A549 (cell line): ENCODE results near the gene STRADA. TPM values are rescaled to one million over a fixed set of nuclear protein-coding genes. Genes with fewer than 3 reads are reported as not detected.

ENCODE experiments used
- ATAC-seq, 2 experiments: fragments of 200-7000 bp in 1 of 2; fragments of >200 bp in 1 of 2; cut with Nextera tagmentation in 1 of 2; cut with Tn5 transposase in 1 of 2; 3 replicates each; pipeline versions ENCODE4 v1.8.0 to v1.9.1; 2018 to 2020; ENCODE audit warnings: mild to moderate bottlenecking in 1 of 2, moderate library complexity in 1 of 2
- CTCF ChIA-PET: fragments of 300-600 bp; sonication (Branson Sonifier 250); formaldehyde crosslinking; extraction: SDS; loops from one replicate; lab custom pipeline; 2021; ENCODE audit warnings: antibody characterized with exemption, inconsistent platforms; lab: Yijun Ruan, JAX
- POLR2A ChIA-PET: fragments of 350-600 bp; formaldehyde crosslinking; extraction: SDS; loops from one replicate; lab custom pipeline; 2021; ENCODE audit warnings: antibody characterized with exemption, inconsistent platforms; lab: Yijun Ruan, JAX
- DNase-seq, 2 experiments: peaks; one replicate each; pipeline versions ENCODE4 v3.0.0 to v3.0.0-alpha.2; 2011 to 2016; ENCODE audit warnings: low read depth in 1 of 2, low spot score in 1 of 2
- FAIRE-seq: peaks from 2 replicates; lab custom pipeline; 2011; peaks lifted over from hg19 to GRCh38; lab: Jason Lieb, UNC
- H3K27ac ChIP-seq, 2 experiments: fragments of >200 bp; sonication (Bioruptor Twin); formaldehyde crosslinking; 3 replicates each; pipeline ENCODE4 v1.5.1; 2016 to 2017
- H3K4me1 ChIP-seq: fragments of >200 bp; sonication (Bioruptor Twin); formaldehyde crosslinking; 3 replicates; pipeline ENCODE4 v1.6.1; 2016
- H3K4me2 ChIP-seq: fragments of >200 bp; sonication (Bioruptor Twin); formaldehyde crosslinking; 3 replicates; pipeline ENCODE4 v1.6.1; 2016
- H3K4me3 ChIP-seq: fragments of >200 bp; sonication (Bioruptor Twin); formaldehyde crosslinking; 3 replicates; pipeline ENCODE4 v1.5.1; 2016
- H3K9me3 ChIP-seq: fragments of >200 bp; sonication (Bioruptor Twin); formaldehyde crosslinking; 3 replicates; pipeline ENCODE4 v1.6.1; 2016
- CHD4 ChIP-seq: fragments of 200-600 bp; sonication (generic); IDR thresholded peaks from 2 replicates; pipeline ENCODE4 v1.6.1; 2016; ENCODE audit warnings: antibody characterized with exemption, mild to moderate bottlenecking, borderline replicate concordance
- EHF ChIP-seq: fragments of 250-450 bp; sonication (Bioruptor Pico); IDR thresholded peaks from 2 replicates; pipeline ENCODE4 v1.5.0; 2020; ENCODE audit warnings: mild to moderate bottlenecking
- EHMT2 ChIP-seq: fragments of 200-600 bp; sonication (generic); IDR thresholded peaks from 2 replicates; pipeline ENCODE4 v1.6.1; 2016; ENCODE audit warnings: antibody characterized with exemption, low read depth, mild to moderate bottlenecking, moderate library complexity
- EP300 ChIP-seq, 2 experiments: fragments of >200 bp; sonication (Bioruptor Twin); formaldehyde crosslinking; IDR thresholded peaks; 2 replicates in 1 of 2; 3 replicates in 1 of 2; pipeline ENCODE4 v1.6.1; 2016 to 2017
- FOSB ChIP-seq: fragments of 250-450 bp; sonication (Bioruptor Pico); IDR thresholded peaks from 2 replicates; pipeline ENCODE4 v1.5.0; 2020; ENCODE audit warnings: mild to moderate bottlenecking, moderate library complexity
- GATA3 ChIP-seq: IDR thresholded peaks from 2 replicates; pipeline ENCODE4 v1.6.1; 2012; ENCODE audit warnings: borderline replicate concordance
- HES2 ChIP-seq: fragments of >200 bp; sonication (Bioruptor Twin); formaldehyde crosslinking; IDR thresholded peaks from 2 replicates; pipeline ENCODE4 v1.6.1; 2016
- HEYL ChIP-seq: fragments of 250-450 bp; sonication (Bioruptor Pico); IDR thresholded peaks from 2 replicates; pipeline ENCODE4 v1.8.0; 2021; ENCODE audit warnings: mild to moderate bottlenecking, moderate library complexity
- HOXA7 ChIP-seq: fragments of 250-450 bp; sonication (Bioruptor Pico); IDR thresholded peaks from 2 replicates; pipeline ENCODE4 v1.5.0; 2020; ENCODE audit warnings: mild to moderate bottlenecking, moderate library complexity
- KDM1A ChIP-seq: fragments of 200-600 bp; sonication (generic); IDR thresholded peaks from 2 replicates; pipeline ENCODE4 v1.6.1; 2016; ENCODE audit warnings: low read depth, mild to moderate bottlenecking
- KDM5A ChIP-seq: fragments of 200-600 bp; sonication (generic); IDR thresholded peaks from 2 replicates; pipeline ENCODE4 v1.6.1; 2016; ENCODE audit warnings: antibody characterized with exemption, mild to moderate bottlenecking
- MAZ ChIP-seq: fragments of 150-350 bp; IDR thresholded peaks from 2 replicates; pipeline ENCODE4 v1.6.1; 2014; ENCODE audit warnings: antibody characterized with exemption, low read depth, low read length, borderline replicate concordance
- MYC ChIP-seq: IDR thresholded peaks from 2 replicates; pipeline ENCODE4 v1.6.1; 2012; ENCODE audit warnings: mild to moderate bottlenecking, inconsistent platforms, low read length, improper control_type of control experiment, borderline replicate concordance
- NFE2L2 ChIP-seq: fragments of 150-350 bp; conservative IDR thresholded peaks from 2 replicates; pipeline ENCODE4 v1.6.1; 2014; ENCODE audit warnings: low read length
- NPAS2 ChIP-seq: fragments of 250-450 bp; sonication (Bioruptor Pico); IDR thresholded peaks from 2 replicates; pipeline ENCODE4 v1.8.0; 2022; ENCODE audit warnings: mild to moderate bottlenecking, moderate library complexity, borderline replicate concordance
- RAD21 ChIP-seq, 2 experiments: fragments of >200 bp in 1 of 2; sonication (Bioruptor Twin) in 1 of 2; formaldehyde crosslinking in 1 of 2; IDR thresholded peaks in 1 of 2; conservative IDR thresholded peaks in 1 of 2; 2 replicates in 1 of 2; 3 replicates in 1 of 2; pipeline ENCODE4 v1.6.1; 2012 to 2018; ENCODE audit warnings: inconsistent platforms in 1 of 2
- REST ChIP-seq: fragments of 200-600 bp; sonication (generic); IDR thresholded peaks from 2 replicates; pipeline ENCODE4 v1.6.1; 2016; ENCODE audit warnings: antibody characterized with exemption, mild to moderate bottlenecking, moderate library complexity
- RFX5 ChIP-seq: fragments of 450-650 bp; IDR thresholded peaks from 2 replicates; pipeline ENCODE4 v1.7.1; 2014; ENCODE audit warnings: antibody characterized with exemption, mild to moderate bottlenecking, moderate library complexity
- USF2 ChIP-seq: fragments of 450-650 bp; IDR thresholded peaks from 2 replicates; pipeline ENCODE4 v1.6.1; 2014; ENCODE audit warnings: antibody characterized with exemption
- ZC3H11A ChIP-seq: fragments of 450-650 bp; IDR thresholded peaks from 2 replicates; pipeline ENCODE4 v1.6.1; 2014; ENCODE audit warnings: antibody characterized with exemption, mild to moderate bottlenecking
- ZFP36 ChIP-seq: fragments of 450-650 bp; IDR thresholded peaks from 2 replicates; pipeline ENCODE4 v1.6.1; 2014; ENCODE audit warnings: borderline replicate concordance; ENCODE audit not compliant: partially characterized antibody
- ZSCAN20 ChIP-seq: fragments of 250-450 bp; sonication (Bioruptor Pico); IDR thresholded peaks from 2 replicates; pipeline ENCODE4 v1.8.0; 2022; ENCODE audit warnings: mild to moderate bottlenecking, moderate library complexity
- WGBS: methylation state at CpG from one replicate; pipeline ENCODE4 v1.1.6; 2017; ENCODE audit errors: missing lambda C conversion rate; 5-methylcytosine and 5-hydroxymethylcytosine counted together
- polyA plus RNA-seq, 4 experiments: library from polyadenylated mRNA; depleted of rRNA in 3 of 4; stranded (reverse); fragments of >200 nt; fragmentation: RNase III in 1 of 4; extraction: RNeasy Plus Mini Kit Qiagen cat#74134 plus additional on column Dnase treatment in 1 of 4; gene quantifications; 2 replicates in 3 of 4; 3 replicates in 1 of 4; pipeline ENCODE4 v1.2.3, GENCODE V29; 2011 to 2017

STRADA gene
- polyA plus RNA-seq, 2 of the 4 experiments (the other 2 are of a cell fraction): 30.3 to 33.0 TPM

- FAIRE-seq: no peak
- Histone ChIP-seq H3K9me3 (no peaks in the 10 kb centered on the region), H3K4me2 (no peak overlapping the region), H3K27ac (no peak overlapping the region), H3K4me3 (no peak overlapping the region), H3K4me1 (no peaks in the 10 kb centered on the region)
- ChIA-PET POLR2A (no interaction called here), CTCF (interaction anchor here (1.2 kb wide), 1 partner anchor 20 kb away, joined by 3 read pairs; the partner anchor contains the start of gene CCDC47)
- TF ChIP-seq FOSB: no peak
- TF ChIP-seq NPAS2 (CRISPR knock-in tag): no peak
- no peak for TF ChIP-seq KDM5A
- no peak for TF ChIP-seq ZSCAN20
- TF ChIP-seq HES2: no peak
- ATAC-seq: no peak
- 86% methylated on average over 1 of the region's 1 CpG for WGBS
- DNase-seq: no peak
Measured at GRCh38 chr17:63752707-63753106, 11.1 kb upstream of the STRADA start.

GRCh38 chr17:63751806-63752205, 10.2 kb upstream of the STRADA start:
- DNase-seq (no peak), FAIRE-seq (no peak), ATAC-seq (no peak)
- no peak overlapping the region for H3K4me2 ChIP-seq
- H3K9me3 ChIP-seq: no peaks in the 10 kb centered on the region
- CTCF ChIA-PET: interaction anchor here (0.5 kb wide), 1 partner anchor 36 kb away, joined by 3 read pairs; no protein-coding TSS in a partner anchor
- TF ChIP-seq MYC: no peak
- no peak for TF ChIP-seq GATA3
- no peak for TF ChIP-seq KDM1A
- no peak for TF ChIP-seq EHF (CRISPR knock-in tag)
- TF ChIP-seq CHD4: no peak
- no peak for TF ChIP-seq HEYL (CRISPR knock-in tag)
- no peak for TF ChIP-seq RFX5
- TF ChIP-seq MAZ: no peak
- no peak for TF ChIP-seq ZC3H11A
- no peak for TF ChIP-seq HES2
- no peak for TF ChIP-seq REST
- TF ChIP-seq ZFP36: no peak
- TF ChIP-seq EP300 (IDR thresholded peaks at IDR 0.05): no peak
- no peak for TF ChIP-seq HOXA7 (CRISPR knock-in tag)
- no peak for TF ChIP-seq USF2
- TF ChIP-seq ZSCAN20: no peak
- TF ChIP-seq NFE2L2: no peak
- no peak for TF ChIP-seq EHMT2
- no peak for TF ChIP-seq RAD21 (conservative IDR thresholded peaks at IDR 0.05 in 1 of 2, IDR thresholded peaks at IDR 0.05 in 1 of 2)
- H3K27ac ChIP-seq: no peak overlapping the region
- no peak overlapping the region for H3K4me3 ChIP-seq
- WGBS: 92% methylated on average over 8 of the region's 8 CpGs
- POLR2A ChIA-PET: interaction anchor here (0.6 to 2.0 kb wide), 2 partner anchors 22 to 323 kb away, joined by 5 to 13 read pairs; partner anchors contain the start of genes CCDC47 and DDX42
- no peaks in the 10 kb centered on the region for H3K4me1 ChIP-seq
